ENCODE results near the gene PRKN.

PRKN gene

GRCh38 chr6:162099685-162100084 is 627.9 kb downstream of the PRKN start:
- no peaks in the 10 kb centered on the region for H3K4me1 ChIP-seq (ENCODE audit: control insufficient read depth, insufficient read depth, low read length, poor library complexity, severe bottlenecking)
- no peak overlapping the region for H3K27ac ChIP-seq (ENCODE audit: insufficient read depth, low read length, poor library complexity, severe bottlenecking)
- no peak overlapping the region for H3K4me3 ChIP-seq (ENCODE audit: insufficient read depth, low read depth, low read length, poor library complexity, severe bottlenecking)
- no peaks in the 10 kb centered on the region for H3K36me3 ChIP-seq (ENCODE audit: control insufficient read depth, insufficient read depth, low read length)
- no peaks in the 10 kb centered on the region for H3K9me3 ChIP-seq (ENCODE audit: control insufficient read depth, low read length)
- no peak for DNase-seq
- no peaks in the 10 kb centered on the region for H3K27me3 ChIP-seq (replicated peaks; ENCODE audit: control insufficient read depth, insufficient read depth, low read length, poor library complexity, severe bottlenecking)

GRCh38 chr6:162092816-162093502 is 634.6 kb downstream of the PRKN start:
- no peaks in the 10 kb centered on the region for H3K9me3 ChIP-seq (ENCODE audit: control insufficient read depth, low read length)
- H3K4me3 ChIP-seq (ENCODE audit: insufficient read depth, low read depth, low read length, poor library complexity, severe bottlenecking) = no peak overlapping the region
- no peaks in the 10 kb centered on the region for H3K36me3 ChIP-seq (ENCODE audit: control insufficient read depth, insufficient read depth, low read length)
- DNase-seq = no peak
- H3K27ac ChIP-seq (ENCODE audit: insufficient read depth, low read length, poor library complexity, severe bottlenecking) = no peak overlapping the region
- H3K27me3 ChIP-seq (replicated peaks; ENCODE audit: control insufficient read depth, insufficient read depth, low read length, poor library complexity, severe bottlenecking) = no peaks in the 10 kb centered on the region
- no peaks in the 10 kb centered on the region for H3K4me1 ChIP-seq (ENCODE audit: control insufficient read depth, insufficient read depth, low read length, poor library complexity, severe bottlenecking)

GRCh38 chr6:162090734-162091133 is 636.8 kb downstream of the PRKN start:
- Histone ChIP-seq H3K27me3 (replicated peaks; ENCODE audit: control insufficient read depth, insufficient read depth, low read length, poor library complexity, severe bottlenecking) (no peaks in the 10 kb centered on the region), H3K36me3 (ENCODE audit: control insufficient read depth, insufficient read depth, low read length) (no peaks in the 10 kb centered on the region), H3K9me3 (ENCODE audit: control insufficient read depth, low read length) (no peaks in the 10 kb centered on the region), H3K27ac (ENCODE audit: insufficient read depth, low read length, poor library complexity, severe bottlenecking) (no peak overlapping the region), H3K4me1 (ENCODE audit: control insufficient read depth, insufficient read depth, low read length, poor library complexity, severe bottlenecking) (no peaks in the 10 kb centered on the region), H3K4me3 (ENCODE audit: insufficient read depth, low read depth, low read length, poor library complexity, severe bottlenecking) (no peak overlapping the region)
- no peak for DNase-seq

GRCh38 chr6:162088091-162088490 is 639.5 kb downstream of the PRKN start:
- no peaks in the 10 kb centered on the region for H3K4me1 ChIP-seq (ENCODE audit: control insufficient read depth, insufficient read depth, low read length, poor library complexity, severe bottlenecking)
- H3K4me3 ChIP-seq (ENCODE audit: insufficient read depth, low read depth, low read length, poor library complexity, severe bottlenecking) = no peak overlapping the region
- H3K27me3 ChIP-seq (replicated peaks; ENCODE audit: control insufficient read depth, insufficient read depth, low read length, poor library complexity, severe bottlenecking) = no peaks in the 10 kb centered on the region
- no peaks in the 10 kb centered on the region for H3K36me3 ChIP-seq (ENCODE audit: control insufficient read depth, insufficient read depth, low read length)
- no peaks in the 10 kb centered on the region for H3K9me3 ChIP-seq (ENCODE audit: control insufficient read depth, low read length)
- no peak for DNase-seq
- H3K27ac ChIP-seq (ENCODE audit: insufficient read depth, low read length, poor library complexity, severe bottlenecking) = no peak overlapping the region

- Histone ChIP-seq H3K36me3 (ENCODE audit: control insufficient read depth, insufficient read depth, low read length) (no peaks in the 10 kb centered on the region), H3K4me1 (ENCODE audit: control insufficient read depth, insufficient read depth, low read length, poor library complexity, severe bottlenecking) (no peaks in the 10 kb centered on the region), H3K27me3 (replicated peaks; ENCODE audit: control insufficient read depth, insufficient read depth, low read length, poor library complexity, severe bottlenecking) (no peaks in the 10 kb centered on the region), H3K4me3 (ENCODE audit: insufficient read depth, low read depth, low read length, poor library complexity, severe bottlenecking) (no peak overlapping the region), H3K27ac (ENCODE audit: insufficient read depth, low read length, poor library complexity, severe bottlenecking) (no peak overlapping the region), H3K9me3 (ENCODE audit: control insufficient read depth, low read length) (no peaks in the 10 kb centered on the region)
- DNase-seq = no peak
These were observed 642.0 kb downstream of the PRKN start for GRCh38 chr6:162085561-162085960.

- Histone ChIP-seq H3K27ac (ENCODE audit: insufficient read depth, low read length, poor library complexity, severe bottlenecking) (no peak overlapping the region), H3K4me1 (ENCODE audit: control insufficient read depth, insufficient read depth, low read length, poor library complexity, severe bottlenecking) (no peaks in the 10 kb centered on the region), H3K27me3 (replicated peaks; ENCODE audit: control insufficient read depth, insufficient read depth, low read length, poor library complexity, severe bottlenecking) (no peaks in the 10 kb centered on the region), H3K4me3 (ENCODE audit: insufficient read depth, low read depth, low read length, poor library complexity, severe bottlenecking) (no peak overlapping the region), H3K9me3 (ENCODE audit: control insufficient read depth, low read length) (no peaks in the 10 kb centered on the region), H3K36me3 (ENCODE audit: control insufficient read depth, insufficient read depth, low read length) (no peaks in the 10 kb centered on the region)
- DNase-seq = no peak
These were observed 645.0 kb downstream of the PRKN start for GRCh38 chr6:162082520-162082919.

GRCh38 chr6:162078667-162079066 is 648.9 kb downstream of the PRKN start:
- no peaks in the 10 kb centered on the region for H3K9me3 ChIP-seq (ENCODE audit: control insufficient read depth, low read length)
- DNase-seq = no peak
- no peak overlapping the region for H3K27ac ChIP-seq (ENCODE audit: insufficient read depth, low read length, poor library complexity, severe bottlenecking)
- no peak overlapping the region for H3K4me3 ChIP-seq (ENCODE audit: insufficient read depth, low read depth, low read length, poor library complexity, severe bottlenecking)
- no peaks in the 10 kb centered on the region for H3K4me1 ChIP-seq (ENCODE audit: control insufficient read depth, insufficient read depth, low read length, poor library complexity, severe bottlenecking)
- no peaks in the 10 kb centered on the region for H3K36me3 ChIP-seq (ENCODE audit: control insufficient read depth, insufficient read depth, low read length)
- H3K27me3 ChIP-seq (replicated peaks; ENCODE audit: control insufficient read depth, insufficient read depth, low read length, poor library complexity, severe bottlenecking) = no peaks in the 10 kb centered on the region

- Histone ChIP-seq H3K27ac (ENCODE audit: insufficient read depth, low read length, poor library complexity, severe bottlenecking) (no peak overlapping the region), H3K4me1 (ENCODE audit: control insufficient read depth, insufficient read depth, low read length, poor library complexity, severe bottlenecking) (no peaks in the 10 kb centered on the region), H3K4me3 (ENCODE audit: insufficient read depth, low read depth, low read length, poor library complexity, severe bottlenecking) (no peak overlapping the region), H3K27me3 (replicated peaks; ENCODE audit: control insufficient read depth, insufficient read depth, low read length, poor library complexity, severe bottlenecking) (no peaks in the 10 kb centered on the region), H3K9me3 (ENCODE audit: control insufficient read depth, low read length) (no peaks in the 10 kb centered on the region), H3K36me3 (ENCODE audit: control insufficient read depth, insufficient read depth, low read length) (no peaks in the 10 kb centered on the region)
- no peak for DNase-seq
These were observed 649.4 kb downstream of the PRKN start for GRCh38 chr6:162078126-162078525.

- H3K27ac ChIP-seq (ENCODE audit: insufficient read depth, low read length, poor library complexity, severe bottlenecking) = no peak overlapping the region
- DNase-seq = no peak
- no peaks in the 10 kb centered on the region for H3K36me3 ChIP-seq (ENCODE audit: control insufficient read depth, insufficient read depth, low read length)
- no peak overlapping the region for H3K4me3 ChIP-seq (ENCODE audit: insufficient read depth, low read depth, low read length, poor library complexity, severe bottlenecking)
- H3K27me3 ChIP-seq (replicated peaks; ENCODE audit: control insufficient read depth, insufficient read depth, low read length, poor library complexity, severe bottlenecking) = no peaks in the 10 kb centered on the region
- H3K4me1 ChIP-seq (ENCODE audit: control insufficient read depth, insufficient read depth, low read length, poor library complexity, severe bottlenecking) = no peaks in the 10 kb centered on the region
- no peaks in the 10 kb centered on the region for H3K9me3 ChIP-seq (ENCODE audit: control insufficient read depth, low read length)
These were observed 650.8 kb downstream of the PRKN start for GRCh38 chr6:162076816-162077215.

- Histone ChIP-seq H3K27me3 (replicated peaks; ENCODE audit: control insufficient read depth, insufficient read depth, low read length, poor library complexity, severe bottlenecking) (no peaks in the 10 kb centered on the region), H3K4me3 (ENCODE audit: insufficient read depth, low read depth, low read length, poor library complexity, severe bottlenecking) (no peak overlapping the region), H3K27ac (ENCODE audit: insufficient read depth, low read length, poor library complexity, severe bottlenecking) (no peak overlapping the region), H3K9me3 (ENCODE audit: control insufficient read depth, low read length) (no peaks in the 10 kb centered on the region), H3K4me1 (ENCODE audit: control insufficient read depth, insufficient read depth, low read length, poor library complexity, severe bottlenecking) (no peaks in the 10 kb centered on the region), H3K36me3 (ENCODE audit: control insufficient read depth, insufficient read depth, low read length) (no peaks in the 10 kb centered on the region)
- DNase-seq = no peak
These were observed 652.8 kb downstream of the PRKN start for GRCh38 chr6:162074641-162075275.

Measured in effector memory CD4-positive, alpha-beta T cell (primary cell).